Measurements from ENCODE around the gene UBE2J1.
"Not testable (repeated sequence)": the region's sequence is repeated elsewhere in the genome, so short reads cannot be mapped to it uniquely, and the experiment has no call there.

The UBE2J1 gene

GRCh38 chr6:89352278-89353117, at the start of gene UBE2J1:
Gene UBE2J1 (minus strand): TSS chr6:89352722. CDS start chr6:89352569, 153 bp downstream.
- Histone ChIP-seq H3K4me3 (ENCODE audit: low read length in 2 of 2) (peak within 1 kb of the TSS; percentile 66 to 93), H3K4me1 (ENCODE audit: control insufficient read depth, insufficient read depth, low read length) (peaks cover 16% of the 10 kb centered on the region), H3K9me3 (ENCODE audit: control insufficient read depth in 2 of 2, low read length in 2 of 2) (no peaks in the 10 kb centered on the region), H3K27me3 (ENCODE audit: control insufficient read depth in 1 of 2, insufficient read depth in 2 of 2, low read length in 2 of 2) (no peaks in the 10 kb centered on the region), H3K9ac (ENCODE audit: low read length in 2 of 2) (peak within 1 kb of the TSS; percentile 71 to 94), H3K36me3 (ENCODE audit: control insufficient read depth in 2 of 2, insufficient read depth in 2 of 2, low read length in 2 of 2) (no peaks in the 10 kb centered on the region), H3K27ac (ENCODE audit: low read length) (peak within 1 kb of the TSS; percentile 90)

GRCh38 chr6:89400912-89401399, 48.4 kb upstream of the UBE2J1 start:
- Histone ChIP-seq H3K27me3 (ENCODE audit: control insufficient read depth in 1 of 2, insufficient read depth in 2 of 2, low read length in 2 of 2) (no peaks in the 10 kb centered on the region), H3K4me1 (ENCODE audit: control insufficient read depth, insufficient read depth, low read length) (no peaks in the 10 kb centered on the region), H3K36me3 (ENCODE audit: control insufficient read depth in 2 of 2, insufficient read depth in 2 of 2, low read length in 2 of 2) (no peaks in the 10 kb centered on the region), H3K9ac (ENCODE audit: low read length in 2 of 2) (no peak overlapping the region), H3K27ac (ENCODE audit: low read length) (no peak overlapping the region), H3K4me3 (ENCODE audit: low read length in 2 of 2) (no peak overlapping the region), H3K9me3 (ENCODE audit: control insufficient read depth in 2 of 2, low read length in 2 of 2) (no peaks in the 10 kb centered on the region)

GRCh38 chr6:89400050-89400449, 47.5 kb upstream of the UBE2J1 start:
- Histone ChIP-seq H3K27me3 (ENCODE audit: control insufficient read depth in 1 of 2, insufficient read depth in 2 of 2, low read length in 2 of 2) (no peaks in the 10 kb centered on the region), H3K9ac (ENCODE audit: low read length in 2 of 2) (no peak overlapping the region), H3K4me1 (ENCODE audit: control insufficient read depth, insufficient read depth, low read length) (no peaks in the 10 kb centered on the region), H3K4me3 (ENCODE audit: low read length in 2 of 2) (no peak overlapping the region), H3K27ac (ENCODE audit: low read length) (no peak overlapping the region), H3K9me3 (ENCODE audit: control insufficient read depth in 2 of 2, low read length in 2 of 2) (no peaks in the 10 kb centered on the region), H3K36me3 (ENCODE audit: control insufficient read depth in 2 of 2, insufficient read depth in 2 of 2, low read length in 2 of 2) (no peaks in the 10 kb centered on the region)

GRCh38 chr6:89398762-89399525, 46.4 kb upstream of the UBE2J1 start:
- Histone ChIP-seq H3K4me1 (ENCODE audit: control insufficient read depth, insufficient read depth, low read length) (no peaks in the 10 kb centered on the region), H3K36me3 (ENCODE audit: control insufficient read depth in 2 of 2, insufficient read depth in 2 of 2, low read length in 2 of 2) (no peaks in the 10 kb centered on the region), H3K27me3 (ENCODE audit: control insufficient read depth in 1 of 2, insufficient read depth in 2 of 2, low read length in 2 of 2) (no peaks in the 10 kb centered on the region), H3K27ac (ENCODE audit: low read length) (no peak overlapping the region), H3K9ac (ENCODE audit: low read length in 2 of 2) (no peak overlapping the region), H3K4me3 (ENCODE audit: low read length in 2 of 2) (no peak overlapping the region), H3K9me3 (ENCODE audit: control insufficient read depth in 2 of 2, low read length in 2 of 2) (no peaks in the 10 kb centered on the region)

GRCh38 chr6:89397884-89398283, 45.4 kb upstream of the UBE2J1 start:
- H3K9ac ChIP-seq (ENCODE audit: low read length in 2 of 2); H3K4me3 ChIP-seq (ENCODE audit: low read length in 2 of 2); H3K27ac ChIP-seq (ENCODE audit: low read length); H3K36me3 ChIP-seq (ENCODE audit: control insufficient read depth in 2 of 2, insufficient read depth in 2 of 2, low read length in 2 of 2); H3K27me3 ChIP-seq (ENCODE audit: control insufficient read depth in 1 of 2, insufficient read depth in 2 of 2, low read length in 2 of 2); H3K9me3 ChIP-seq (ENCODE audit: control insufficient read depth in 2 of 2, low read length in 2 of 2); H3K4me1 ChIP-seq (ENCODE audit: control insufficient read depth, insufficient read depth, low read length): not testable (repeated sequence)

GRCh38 chr6:89393659-89394058, 41.1 kb upstream of the UBE2J1 start:
- no peaks in the 10 kb centered on the region for H3K36me3 ChIP-seq (ENCODE audit: control insufficient read depth in 2 of 2, insufficient read depth in 2 of 2, low read length in 2 of 2)
- H3K9ac ChIP-seq (ENCODE audit: low read length in 2 of 2), result no peak overlapping the region
- H3K9me3 ChIP-seq (ENCODE audit: control insufficient read depth in 2 of 2, low read length in 2 of 2), result peaks cover 0 to 3% of the 10 kb centered on the region in 2 donors
- no peaks in the 10 kb centered on the region for H3K4me1 ChIP-seq (ENCODE audit: control insufficient read depth, insufficient read depth, low read length)
- H3K27ac ChIP-seq (ENCODE audit: low read length), result no peak overlapping the region
- no peak overlapping the region for H3K4me3 ChIP-seq (ENCODE audit: low read length in 2 of 2)
- H3K27me3 ChIP-seq (ENCODE audit: control insufficient read depth in 1 of 2, insufficient read depth in 2 of 2, low read length in 2 of 2), result no peaks in the 10 kb centered on the region

- H3K27ac ChIP-seq (ENCODE audit: low read length), result no peak overlapping the region
- peaks cover 0 to 3% of the 10 kb centered on the region in 2 donors for H3K9me3 ChIP-seq (ENCODE audit: control insufficient read depth in 2 of 2, low read length in 2 of 2)
- H3K4me1 ChIP-seq (ENCODE audit: control insufficient read depth, insufficient read depth, low read length), result no peaks in the 10 kb centered on the region
- H3K4me3 ChIP-seq (ENCODE audit: low read length in 2 of 2), result no peak overlapping the region
- H3K36me3 ChIP-seq (ENCODE audit: control insufficient read depth in 2 of 2, insufficient read depth in 2 of 2, low read length in 2 of 2), result no peaks in the 10 kb centered on the region
- no peaks in the 10 kb centered on the region for H3K27me3 ChIP-seq (ENCODE audit: control insufficient read depth in 1 of 2, insufficient read depth in 2 of 2, low read length in 2 of 2)
- no peak overlapping the region for H3K9ac ChIP-seq (ENCODE audit: low read length in 2 of 2)
Observed at GRCh38 chr6:89392823-89393222, 40.3 kb upstream of the UBE2J1 start.

GRCh38 chr6:89388846-89389245, 36.3 kb upstream of the UBE2J1 start:
- H3K27me3 ChIP-seq (ENCODE audit: control insufficient read depth in 1 of 2, insufficient read depth in 2 of 2, low read length in 2 of 2), result no peaks in the 10 kb centered on the region
- H3K9ac ChIP-seq (ENCODE audit: low read length in 2 of 2), result no peak overlapping the region
- no peaks in the 10 kb centered on the region for H3K4me1 ChIP-seq (ENCODE audit: control insufficient read depth, insufficient read depth, low read length)
- H3K27ac ChIP-seq (ENCODE audit: low read length), result no peak overlapping the region
- H3K36me3 ChIP-seq (ENCODE audit: control insufficient read depth in 2 of 2, insufficient read depth in 2 of 2, low read length in 2 of 2), result peaks cover 0 to 3% of the 10 kb centered on the region in 2 donors
- H3K4me3 ChIP-seq (ENCODE audit: low read length in 2 of 2), result no peak overlapping the region
- H3K9me3 ChIP-seq (ENCODE audit: control insufficient read depth in 2 of 2, low read length in 2 of 2), result peaks cover 0 to 3% of the 10 kb centered on the region in 2 donors

GRCh38 chr6:89387516-89388201, 35.1 kb upstream of the UBE2J1 start:
- H3K4me3 ChIP-seq (ENCODE audit: low read length in 2 of 2), result no peak overlapping the region
- no peak overlapping the region for H3K27ac ChIP-seq (ENCODE audit: low read length)
- no peaks in the 10 kb centered on the region for H3K9me3 ChIP-seq (ENCODE audit: control insufficient read depth in 2 of 2, low read length in 2 of 2)
- H3K4me1 ChIP-seq (ENCODE audit: control insufficient read depth, insufficient read depth, low read length), result no peaks in the 10 kb centered on the region
- H3K27me3 ChIP-seq (ENCODE audit: control insufficient read depth in 1 of 2, insufficient read depth in 2 of 2, low read length in 2 of 2), result no peaks in the 10 kb centered on the region
- H3K36me3 ChIP-seq (ENCODE audit: control insufficient read depth in 2 of 2, insufficient read depth in 2 of 2, low read length in 2 of 2), result peaks cover 0 to 3% of the 10 kb centered on the region in 2 donors
- H3K9ac ChIP-seq (ENCODE audit: low read length in 2 of 2), result no peak overlapping the region

GRCh38 chr6:89386917-89387491, 34.5 kb upstream of the UBE2J1 start:
- peaks cover 0 to 3% of the 10 kb centered on the region in 2 donors for H3K36me3 ChIP-seq (ENCODE audit: control insufficient read depth in 2 of 2, insufficient read depth in 2 of 2, low read length in 2 of 2)
- no peak overlapping the region for H3K27ac ChIP-seq (ENCODE audit: low read length)
- H3K9ac ChIP-seq (ENCODE audit: low read length in 2 of 2), result no peak overlapping the region
- no peaks in the 10 kb centered on the region for H3K27me3 ChIP-seq (ENCODE audit: control insufficient read depth in 1 of 2, insufficient read depth in 2 of 2, low read length in 2 of 2)
- H3K9me3 ChIP-seq (ENCODE audit: control insufficient read depth in 2 of 2, low read length in 2 of 2), result no peaks in the 10 kb centered on the region
- H3K4me1 ChIP-seq (ENCODE audit: control insufficient read depth, insufficient read depth, low read length), result no peaks in the 10 kb centered on the region
- no peak overlapping the region for H3K4me3 ChIP-seq (ENCODE audit: low read length in 2 of 2)

Data from stomach smooth muscle (tissue), 2 donors.